Measurements from ENCODE around the gene EXOSC9.

- TF ChIP-seq CTCF (conservative IDR thresholded peaks at IDR 0.05; ENCODE audit: low read length), result no peak
- no peak for TF ChIP-seq EZH2phosphoT487 (IDR thresholded peaks at IDR 0.05; ENCODE audit: borderline replicate concordance)
Measured at GRCh38 chr4:121800638-121800960, 524 bp upstream of the EXOSC9 start.
